KOPT-K1 (cell line): ENCODE measurements around the gene ZNF648.

Source experiments
- H3K27ac ChIP-seq: fragments of 200-600 bp; sonication (generic); 2 replicates; pipeline ENCODE4 v1.5.1; 2016; ENCODE audit warnings: antibody characterized with exemption, mild to moderate bottlenecking, low read depth, low read length; ENCODE audit not compliant: poor library complexity, severe bottlenecking
- H3K36me3 ChIP-seq: fragments of 200-600 bp; sonication (generic); 2 replicates; pipeline ENCODE4 v1.5.1; 2017; ENCODE audit warnings: antibody characterized with exemption, mild to moderate bottlenecking, low read length, moderate library complexity; ENCODE audit not compliant: insufficient read depth
- H3K9me3 ChIP-seq: fragments of 200-600 bp; sonication (generic); 2 replicates; pipeline ENCODE4 v1.5.1; 2017; ENCODE audit warnings: antibody characterized with exemption, low read length, mild to moderate bottlenecking; ENCODE audit not compliant: insufficient read depth, poor library complexity, severe bottlenecking

Gene ZNF648

GRCh38 chr1:182086136-182086535 is 24.6 kb upstream of the ZNF648 start:
- Histone ChIP-seq H3K36me3 (no peaks in the 10 kb centered on the region), H3K9me3 (no peaks in the 10 kb centered on the region), H3K27ac (no peak overlapping the region)

DNA sequence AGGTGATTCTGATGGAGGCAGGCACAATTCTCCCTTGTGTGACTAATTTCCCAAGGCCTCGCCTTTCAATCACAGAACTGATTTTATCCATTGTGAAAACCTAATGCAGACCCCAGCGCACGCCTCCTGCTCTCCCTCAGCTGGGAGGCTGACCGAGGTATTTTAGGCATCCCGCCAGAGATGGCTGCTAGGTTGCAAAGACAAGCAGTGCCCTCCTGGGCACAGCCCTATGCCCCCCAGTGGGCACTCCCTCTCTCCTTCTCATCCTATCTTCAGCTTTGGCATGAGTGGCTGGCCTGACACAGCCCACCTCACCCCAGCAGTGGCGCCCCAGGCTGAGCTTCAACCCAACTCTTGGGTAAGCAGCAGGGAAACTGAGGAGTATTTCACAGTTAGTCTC is 24.2 kb upstream of the ZNF648 start:
- H3K27ac ChIP-seq, result no peak overlapping the region

DNA sequence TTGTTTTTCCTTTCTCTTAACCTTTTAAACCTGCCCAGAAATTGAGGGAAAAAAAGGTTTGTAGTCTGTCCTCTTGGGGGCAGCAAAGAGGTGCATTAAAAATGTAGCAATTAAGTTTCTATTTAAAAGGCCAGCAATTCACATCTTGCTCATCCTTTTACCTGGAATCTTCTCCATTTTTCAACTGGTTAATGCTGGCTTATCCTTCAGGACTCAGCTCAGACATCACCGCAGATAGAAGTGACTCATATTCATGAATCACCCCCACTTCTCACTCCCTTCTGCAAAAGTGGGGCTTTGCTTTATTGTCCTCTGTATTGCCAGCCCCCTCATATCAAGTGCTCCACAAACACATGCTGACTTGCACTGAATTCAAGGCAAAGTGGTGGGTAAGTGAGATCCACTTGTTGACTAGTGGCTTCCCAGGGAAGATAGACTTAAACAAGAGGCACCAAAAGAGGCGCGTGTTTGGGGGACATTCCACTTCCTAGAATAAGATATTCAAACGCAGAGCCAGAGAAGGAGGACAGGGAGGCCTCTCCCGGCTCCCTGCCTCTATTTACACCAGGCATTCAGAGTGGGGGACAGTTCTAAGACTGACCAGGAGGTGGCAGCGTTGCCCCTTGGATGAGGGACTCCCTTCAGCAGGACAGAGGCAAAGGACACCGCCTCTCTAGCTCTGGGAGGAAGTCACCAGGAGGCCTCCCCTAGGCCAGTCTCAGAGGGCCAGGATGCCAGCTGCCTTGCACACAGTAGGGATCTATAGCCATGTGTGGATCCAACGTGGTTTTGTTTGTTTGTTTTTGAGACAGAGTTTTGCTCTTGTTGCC is 23.2 kb upstream of the ZNF648 start:
- Histone ChIP-seq H3K36me3 (no peaks in the 10 kb centered on the region), H3K9me3 (no peaks in the 10 kb centered on the region), H3K27ac (no peak overlapping the region)

More for the DNA sequence above, 24.2 kb upstream of the ZNF648 start:
- H3K36me3 ChIP-seq, result no peaks in the 10 kb centered on the region
- no peaks in the 10 kb centered on the region for H3K9me3 ChIP-seq

GRCh38 chr1:182083851-182084486 is 22.5 kb upstream of the ZNF648 start:
- Histone ChIP-seq H3K9me3 (no peaks in the 10 kb centered on the region), H3K27ac (no peak overlapping the region), H3K36me3 (no peaks in the 10 kb centered on the region)

GRCh38 chr1:182080955-182081582 is 19.6 kb upstream of the ZNF648 start:
- no peaks in the 10 kb centered on the region for H3K36me3 ChIP-seq
- no peak overlapping the region for H3K27ac ChIP-seq
- no peaks in the 10 kb centered on the region for H3K9me3 ChIP-seq

DNA sequence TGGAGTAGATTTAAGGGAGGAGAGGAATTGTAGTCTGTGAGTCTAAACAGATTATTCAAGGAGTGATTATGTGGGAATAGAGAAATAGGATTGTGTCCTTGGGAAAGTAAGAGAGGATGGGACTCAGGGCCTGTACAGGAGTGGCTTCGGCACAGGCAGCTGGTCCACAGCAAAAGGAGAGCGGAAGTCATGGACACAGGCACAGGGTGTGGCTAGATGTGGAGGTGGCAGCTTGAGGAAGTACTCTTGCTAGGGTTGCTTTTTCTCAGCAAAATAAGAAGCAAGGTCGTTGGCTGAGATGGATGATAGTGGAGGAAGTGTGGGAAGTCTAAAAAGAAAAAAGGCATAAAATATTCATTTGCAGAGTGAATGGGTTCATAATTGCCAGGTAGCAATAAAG is 18.5 kb upstream of the ZNF648 start:
- Histone ChIP-seq H3K27ac (no peak overlapping the region), H3K9me3 (no peaks in the 10 kb centered on the region), H3K36me3 (no peaks in the 10 kb centered on the region)

- Histone ChIP-seq H3K9me3 (no peaks in the 10 kb centered on the region), H3K36me3 (no peaks in the 10 kb centered on the region), H3K27ac (no peak overlapping the region)
Observed at GRCh38 chr1:182071924-182072323, 10.4 kb upstream of the ZNF648 start.

- H3K9me3 ChIP-seq, result peaks cover 6% of the 10 kb centered on the region
- no peaks in the 10 kb centered on the region for H3K36me3 ChIP-seq
Observed at GRCh38 chr1:182069028-182069466, 7.5 kb upstream of the ZNF648 start.

GRCh38 chr1:182066934-182067333 is 5.4 kb upstream of the ZNF648 start:
- Histone ChIP-seq H3K9me3 (peaks cover 11% of the 10 kb centered on the region), H3K27ac (no peak overlapping the region), H3K36me3 (no peaks in the 10 kb centered on the region)

More at GRCh38 chr1:182069028-182069466, 7.5 kb upstream of the ZNF648 start:
- no peak overlapping the region for H3K27ac ChIP-seq

DNA sequence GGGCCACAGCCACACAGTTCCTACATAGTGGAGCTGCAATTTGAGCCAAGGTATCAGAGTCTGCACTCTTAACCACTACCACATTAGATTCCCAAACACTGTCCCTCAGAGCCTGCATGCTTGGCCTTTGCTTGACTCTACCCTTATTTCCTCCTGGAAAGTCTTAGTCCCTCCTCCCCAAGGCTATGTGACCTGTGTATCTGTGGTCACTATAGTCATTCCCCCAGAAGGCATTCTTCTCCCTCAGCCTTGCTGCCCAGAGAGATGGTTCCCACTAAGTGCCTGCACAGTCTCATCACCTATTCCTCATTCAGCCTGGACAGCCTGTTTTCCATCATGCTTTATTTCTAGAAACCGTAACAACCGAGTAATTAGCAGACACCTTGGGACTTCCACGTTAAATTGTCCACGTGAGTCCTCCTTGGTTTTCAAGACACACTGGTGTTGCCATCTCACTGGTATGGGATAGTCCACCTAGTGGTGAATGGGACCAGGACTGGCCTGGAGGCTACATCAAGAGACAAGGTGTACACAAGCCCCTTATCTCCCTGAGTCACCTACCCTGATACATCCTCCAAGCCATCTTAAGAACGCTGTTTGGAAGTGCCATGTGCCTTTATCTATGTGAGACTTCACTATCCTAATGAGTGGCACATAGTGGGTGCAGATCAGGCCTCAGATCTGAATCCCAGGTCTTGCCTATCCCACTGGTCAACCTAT is 3.8 kb upstream of the ZNF648 start:
- Histone ChIP-seq H3K36me3 (no peaks in the 10 kb centered on the region), H3K27ac (no peak overlapping the region)

DNA sequence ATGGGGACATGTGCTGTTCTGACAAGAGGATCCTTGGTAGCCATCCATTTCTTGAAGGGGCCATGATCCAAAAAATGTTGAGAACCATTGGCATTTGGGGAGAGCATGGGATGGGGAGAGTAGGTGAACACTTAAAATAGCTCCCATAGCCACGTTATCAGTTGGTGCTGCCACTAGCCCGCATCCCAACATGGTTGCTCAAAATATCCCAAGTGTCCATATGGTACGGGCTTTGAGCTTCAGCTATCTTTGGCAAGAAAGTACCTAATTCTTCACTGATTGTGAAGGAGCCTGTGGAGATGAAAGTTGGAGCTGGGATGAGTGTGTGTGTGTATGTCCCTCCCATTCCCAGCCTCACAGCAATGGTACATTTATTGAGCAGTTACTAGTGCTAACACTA is 3.1 kb upstream of the ZNF648 start:
- Histone ChIP-seq H3K36me3 (no peaks in the 10 kb centered on the region), H3K9me3 (peaks cover 11% of the 10 kb centered on the region), H3K27ac (no peak overlapping the region)

More for the DNA sequence above, 3.8 kb upstream of the ZNF648 start:
- H3K9me3 ChIP-seq, result peaks cover 11% of the 10 kb centered on the region

DNA sequence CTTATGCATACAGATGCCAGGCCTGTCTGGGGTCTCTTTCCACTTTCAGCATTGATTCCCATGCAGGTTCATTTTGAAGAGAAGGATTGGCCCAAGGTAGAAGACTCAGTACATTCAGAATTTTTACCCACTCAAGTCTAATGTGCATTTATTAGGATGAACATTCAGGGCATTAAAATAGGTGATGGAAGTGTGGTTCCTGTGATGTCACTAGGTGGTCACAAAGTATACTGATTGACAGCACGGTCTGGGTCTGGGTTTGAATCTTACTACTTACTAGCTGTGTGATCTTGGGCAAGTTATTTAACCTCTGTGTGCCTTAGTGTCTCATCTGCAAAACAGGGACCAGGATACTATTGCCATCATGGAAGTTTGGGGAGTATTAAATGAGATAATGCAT is 711 bp upstream of the ZNF648 start:
- H3K36me3 ChIP-seq, result no peaks in the 10 kb centered on the region
- peaks cover 11% of the 10 kb centered on the region for H3K9me3 ChIP-seq
- no peak overlapping the region for H3K27ac ChIP-seq

GRCh38 chr1:182060877-182061276 is 635 bp downstream of the ZNF648 start:
- H3K9me3 ChIP-seq, result peaks cover 11% of the 10 kb centered on the region
- H3K36me3 ChIP-seq, result no peaks in the 10 kb centered on the region
- H3K27ac ChIP-seq, result no peak overlapping the region

DNA sequence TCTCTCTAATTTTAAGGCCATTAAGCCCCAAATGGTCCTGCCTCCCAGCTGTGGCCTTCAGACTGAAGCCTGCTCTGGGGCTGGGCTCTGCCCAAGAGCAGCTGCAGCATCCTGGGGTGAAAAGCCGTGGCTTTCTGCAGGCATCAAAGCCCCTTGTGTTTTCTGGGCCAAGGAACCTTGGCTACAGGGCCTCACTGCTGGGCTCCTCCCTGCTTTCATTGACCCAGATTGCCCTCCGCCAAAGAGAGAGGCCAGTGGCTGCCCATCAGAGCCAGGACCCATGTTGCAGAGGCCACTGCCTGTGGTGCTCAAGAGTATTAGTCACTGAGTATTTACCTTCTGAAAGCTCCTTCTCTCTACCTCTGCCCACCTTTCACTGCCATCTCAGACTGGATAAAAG is 1.6 kb downstream of the ZNF648 start:
- Histone ChIP-seq H3K27ac (no peak overlapping the region), H3K9me3 (peaks cover 11% of the 10 kb centered on the region)

More for the DNA sequence above, 1.6 kb downstream of the ZNF648 start:
- H3K36me3 ChIP-seq, result no peaks in the 10 kb centered on the region
